ENCODE results near the gene ASB6.

ASB6 gene

DNA sequence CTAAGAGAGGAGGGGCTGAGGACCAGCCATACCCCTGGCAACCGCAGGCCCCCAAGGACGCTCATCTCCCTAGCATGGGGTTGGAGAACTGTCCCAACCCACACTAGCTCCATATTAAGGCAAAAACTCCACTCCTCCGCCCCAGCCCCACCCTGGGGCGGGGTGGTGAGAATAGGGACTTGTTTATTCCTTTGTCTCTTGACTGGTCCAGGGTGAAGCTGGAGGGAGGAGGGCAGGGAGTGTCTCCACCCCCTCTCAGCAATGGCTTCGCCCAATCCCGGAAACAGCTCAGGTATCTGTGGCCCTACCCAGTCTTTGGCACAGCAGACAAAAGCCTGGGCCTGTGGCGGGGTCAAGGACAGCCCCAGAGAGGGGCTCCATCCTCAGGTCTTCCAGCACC, 40.4 kb upstream of the ASB6 start:
- in situ Hi-C loops (cut with MboI; ENCODE audit: low sequenced_read_pairs, unreplicated experiment): no loop called here
- no peak for DNase-seq (ENCODE audit: low spot score)
- TF ChIP-seq, protein P1, sequence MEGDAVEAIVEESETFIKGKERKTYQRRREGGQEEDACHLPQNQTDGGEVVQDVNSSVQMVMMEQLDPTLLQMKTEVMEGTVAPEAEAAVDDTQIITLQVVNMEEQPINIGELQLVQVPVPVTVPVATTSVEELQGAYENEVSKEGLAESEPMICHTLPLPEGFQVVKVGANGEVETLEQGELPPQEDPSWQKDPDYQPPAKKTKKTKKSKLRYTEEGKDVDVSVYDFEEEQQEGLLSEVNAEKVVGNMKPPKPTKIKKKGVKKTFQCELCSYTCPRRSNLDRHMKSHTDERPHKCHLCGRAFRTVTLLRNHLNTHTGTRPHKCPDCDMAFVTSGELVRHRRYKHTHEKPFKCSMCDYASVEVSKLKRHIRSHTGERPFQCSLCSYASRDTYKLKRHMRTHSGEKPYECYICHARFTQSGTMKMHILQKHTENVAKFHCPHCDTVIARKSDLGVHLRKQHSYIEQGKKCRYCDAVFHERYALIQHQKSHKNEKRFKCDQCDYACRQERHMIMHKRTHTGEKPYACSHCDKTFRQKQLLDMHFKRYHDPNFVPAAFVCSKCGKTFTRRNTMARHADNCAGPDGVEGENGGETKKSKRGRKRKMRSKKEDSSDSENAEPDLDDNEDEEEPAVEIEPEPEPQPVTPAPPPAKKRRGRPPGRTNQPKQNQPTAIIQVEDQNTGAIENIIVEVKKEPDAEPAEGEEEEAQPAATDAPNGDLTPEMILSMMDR (IDR thresholded peaks at IDR 0.05; ENCODE audit: borderline replicate concordance, control extremely low read depth, extremely low read depth, insufficient read depth, missing control alignments): no peak

GRCh38 chr9:129681924-129682323, 40.0 kb upstream of the ASB6 start:
- in situ Hi-C loops (cut with MboI; ENCODE audit: low sequenced_read_pairs, unreplicated experiment): no loop called here
- DNase-seq (ENCODE audit: low spot score): no peak
- TF ChIP-seq, protein P1 (IDR thresholded peaks at IDR 0.05; ENCODE audit: borderline replicate concordance, control extremely low read depth, extremely low read depth, insufficient read depth, missing control alignments): no peak

DNA sequence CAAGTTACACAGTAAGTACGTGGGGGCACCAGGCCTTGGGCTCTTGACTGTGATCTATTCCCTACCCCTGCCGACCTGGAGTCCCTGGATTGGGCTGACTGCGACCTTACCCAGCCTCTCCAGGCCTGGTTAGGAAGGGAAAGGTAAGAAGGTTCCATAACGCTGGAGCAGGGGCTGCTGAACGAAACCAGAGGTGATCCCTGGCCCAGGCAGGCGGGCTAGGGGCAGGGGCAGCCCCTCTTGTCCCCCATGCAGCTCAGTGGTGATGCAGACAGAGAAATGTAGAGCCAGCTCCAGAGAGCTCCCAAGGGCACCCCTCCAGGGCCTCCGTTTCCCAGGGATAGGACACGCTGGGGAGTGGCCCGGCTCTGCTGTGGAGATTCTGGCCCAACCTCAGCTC, 37.6 kb upstream of the ASB6 start:
- TF ChIP-seq, protein P1 (IDR thresholded peaks at IDR 0.05; ENCODE audit: borderline replicate concordance, control extremely low read depth, extremely low read depth, insufficient read depth, missing control alignments): no peak
- in situ Hi-C loops (cut with MboI; ENCODE audit: low sequenced_read_pairs, unreplicated experiment): no loop called here
- DNase-seq (ENCODE audit: low spot score): no peak

GRCh38 chr9:129678844-129679243, 36.9 kb upstream of the ASB6 start:
- DNase-seq (ENCODE audit: low spot score): no peak
- in situ Hi-C loops (cut with MboI; ENCODE audit: low sequenced_read_pairs, unreplicated experiment): no loop called here
- TF ChIP-seq, protein P1 (IDR thresholded peaks at IDR 0.05; ENCODE audit: borderline replicate concordance, control extremely low read depth, extremely low read depth, insufficient read depth, missing control alignments): no peak

DNA sequence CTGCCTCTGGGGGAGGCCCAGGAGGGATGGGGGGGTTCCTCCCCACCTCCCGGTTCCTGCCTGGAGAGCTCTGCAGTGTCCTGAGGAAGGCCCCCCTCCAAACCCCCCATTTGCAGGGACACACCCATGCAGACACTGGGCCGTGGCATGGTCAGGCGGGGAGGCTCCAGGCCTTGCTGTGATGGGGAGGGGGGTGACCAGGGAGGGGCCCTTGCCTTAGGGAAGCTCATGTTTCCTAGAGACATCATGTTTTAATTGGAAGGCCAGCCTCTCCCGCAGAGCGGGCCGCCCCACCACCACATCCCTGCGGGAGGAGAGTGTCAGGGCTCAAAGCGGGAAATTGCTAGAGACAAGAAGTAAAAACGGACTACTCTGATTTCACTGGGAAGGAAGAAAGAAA, 35.5 kb upstream of the ASB6 start:
- TF ChIP-seq, protein P1 (IDR thresholded peaks at IDR 0.05; ENCODE audit: borderline replicate concordance, control extremely low read depth, extremely low read depth, insufficient read depth, missing control alignments): no peak
- in situ Hi-C loops (cut with MboI; ENCODE audit: low sequenced_read_pairs, unreplicated experiment): no loop called here

GRCh38 chr9:129676975-129677374, 35.0 kb upstream of the ASB6 start:
- DNase-seq (ENCODE audit: low spot score): no peak
- TF ChIP-seq, protein P1 (IDR thresholded peaks at IDR 0.05; ENCODE audit: borderline replicate concordance, control extremely low read depth, extremely low read depth, insufficient read depth, missing control alignments): no peak
- in situ Hi-C loops (cut with MboI; ENCODE audit: low sequenced_read_pairs, unreplicated experiment): no loop called here

More for the DNA sequence above, 35.5 kb upstream of the ASB6 start:
- DNase-seq (ENCODE audit: low spot score): no peak

- in situ Hi-C loops (cut with MboI; ENCODE audit: low sequenced_read_pairs, unreplicated experiment): no loop called here
- no peak for DNase-seq (ENCODE audit: low spot score)
- TF ChIP-seq, protein P1 (IDR thresholded peaks at IDR 0.05; ENCODE audit: borderline replicate concordance, control extremely low read depth, extremely low read depth, insufficient read depth, missing control alignments): no peak
Measured at GRCh38 chr9:129676287-129676686, 34.3 kb upstream of the ASB6 start.

Measured in GM13976 (cell line).